OCI-LY7 (cell line): ENCODE results near the gene TAF1D.

ENCODE experiments used
- CTCF ChIP-seq: fragments of 200-600 bp; sonication (generic); conservative IDR thresholded peaks from 2 replicates; pipeline ENCODE4 v1.5.1; 2014; ENCODE audit warnings: mild to moderate bottlenecking, antibody characterized with exemption, low read length, moderate library complexity, mixed read lengths
- EZH2phosphoT487 ChIP-seq: fragments of 200-600 bp; sonication (generic); IDR thresholded peaks from 2 replicates; pipeline ENCODE4 v1.6.1; 2018; ENCODE audit warnings: low read depth, borderline replicate concordance, mild to moderate bottlenecking, mixed run types, antibody characterized with exemption, low read length, moderate library complexity, mixed read lengths

- TF ChIP-seq CTCF = no peak
- TF ChIP-seq EZH2phosphoT487 = no peak
Observed at GRCh38 chr11:93730108-93731107, 10.9 kb downstream of the TAF1D start.
